ENCODE data around the gene TMEM108.

- TF ChIP-seq EP300 (IDR thresholded peaks at IDR 0.05), result no peak
- TF ChIP-seq, protein P1, sequence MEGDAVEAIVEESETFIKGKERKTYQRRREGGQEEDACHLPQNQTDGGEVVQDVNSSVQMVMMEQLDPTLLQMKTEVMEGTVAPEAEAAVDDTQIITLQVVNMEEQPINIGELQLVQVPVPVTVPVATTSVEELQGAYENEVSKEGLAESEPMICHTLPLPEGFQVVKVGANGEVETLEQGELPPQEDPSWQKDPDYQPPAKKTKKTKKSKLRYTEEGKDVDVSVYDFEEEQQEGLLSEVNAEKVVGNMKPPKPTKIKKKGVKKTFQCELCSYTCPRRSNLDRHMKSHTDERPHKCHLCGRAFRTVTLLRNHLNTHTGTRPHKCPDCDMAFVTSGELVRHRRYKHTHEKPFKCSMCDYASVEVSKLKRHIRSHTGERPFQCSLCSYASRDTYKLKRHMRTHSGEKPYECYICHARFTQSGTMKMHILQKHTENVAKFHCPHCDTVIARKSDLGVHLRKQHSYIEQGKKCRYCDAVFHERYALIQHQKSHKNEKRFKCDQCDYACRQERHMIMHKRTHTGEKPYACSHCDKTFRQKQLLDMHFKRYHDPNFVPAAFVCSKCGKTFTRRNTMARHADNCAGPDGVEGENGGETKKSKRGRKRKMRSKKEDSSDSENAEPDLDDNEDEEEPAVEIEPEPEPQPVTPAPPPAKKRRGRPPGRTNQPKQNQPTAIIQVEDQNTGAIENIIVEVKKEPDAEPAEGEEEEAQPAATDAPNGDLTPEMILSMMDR (IDR thresholded peaks at IDR 0.05), result no peak
- no peak for TF ChIP-seq POLR2A (IDR thresholded peaks at IDR 0.05)
- no peak for TF ChIP-seq POLR2AphosphoS5 (IDR thresholded peaks at IDR 0.05)
Observed at GRCh38 chr3:133136114-133137041, 98.2 kb downstream of the TMEM108 start.
